Fibroblast of pulmonary artery (primary cell): ENCODE measurements around the gene PIK3R5.

ENCODE experiments used
- DNase-seq: peaks from one replicate; pipeline ENCODE4 v3.0.0-alpha.2; 2010; ENCODE audit warnings: low read depth
- H3K4me3 ChIP-seq: replicated peaks from 2 replicates; pipeline ENCODE4 v1.5.1; 2011; ENCODE audit warnings: low read depth, mild to moderate bottlenecking, control low read depth, low read length, moderate library complexity
- CTCF ChIP-seq: IDR thresholded peaks from 2 replicates; pipeline ENCODE4 v1.5.1; 2011; ENCODE audit warnings: mild to moderate bottlenecking, control low read depth, low read length, inconsistent platforms; ENCODE audit errors: missing control alignments

PIK3R5 gene

DNA sequence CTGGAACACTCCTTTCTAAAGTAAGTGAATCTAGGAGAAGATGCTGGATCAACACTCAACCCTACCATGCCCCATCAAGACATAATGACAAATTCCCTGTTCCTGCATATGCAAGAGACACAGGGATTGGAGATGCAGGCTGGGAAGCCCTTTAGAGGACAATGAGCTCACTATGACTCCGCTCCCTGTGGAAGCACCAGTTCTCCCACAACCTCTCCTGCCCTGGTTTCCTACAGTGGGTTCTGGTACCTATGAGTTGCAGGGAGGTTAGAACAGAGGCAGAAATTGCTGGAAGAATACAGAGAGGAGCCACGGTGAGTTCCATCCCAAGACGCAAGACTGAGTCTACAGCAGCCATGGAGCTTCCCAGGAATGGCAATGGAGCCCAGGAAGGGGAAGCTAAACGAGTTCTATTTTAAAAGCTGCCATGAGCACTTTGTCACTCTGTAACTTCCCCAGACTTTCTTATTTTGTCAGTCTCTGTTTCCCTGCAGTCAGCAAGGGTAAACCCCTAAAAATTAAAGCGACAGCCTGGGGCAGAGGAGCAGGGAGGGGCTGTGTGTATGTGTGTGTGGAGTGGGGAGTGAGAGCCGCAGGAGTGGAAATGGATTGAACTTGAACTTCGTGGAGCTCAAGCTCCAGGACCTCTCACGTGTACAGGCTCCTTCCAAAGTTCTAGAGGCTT, 55.8 kb downstream of the PIK3R5 start:
- no peak overlapping the region for H3K4me3 ChIP-seq
- DNase-seq, result no peak
- TF ChIP-seq CTCF, result no peak

DNA sequence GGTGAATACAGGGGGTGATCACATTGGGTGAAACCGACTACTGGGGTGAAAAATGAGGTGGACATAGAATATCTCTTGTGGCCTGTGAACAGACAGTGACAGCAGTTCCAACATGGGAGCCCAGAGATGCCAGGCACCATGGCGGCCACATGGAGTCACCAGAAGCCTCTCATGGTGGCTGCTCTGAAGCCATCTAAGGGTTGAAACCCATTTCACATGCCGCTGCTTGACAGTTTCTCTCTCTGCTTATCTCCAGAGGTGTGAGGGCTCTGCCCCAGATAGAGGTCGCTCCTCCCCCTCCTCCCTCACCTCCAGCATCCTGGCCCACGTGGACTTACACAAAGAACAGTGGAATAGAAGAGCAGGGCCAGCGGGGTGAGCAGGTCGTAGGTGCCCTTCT, 60.2 kb downstream of the PIK3R5 start:
- no peak for TF ChIP-seq CTCF
- DNase-seq, result no peak
- no peak overlapping the region for H3K4me3 ChIP-seq

- TF ChIP-seq CTCF, result no peak
- DNase-seq, result no peak
- H3K4me3 ChIP-seq, result no peak overlapping the region
These were observed 60.8 kb downstream of the PIK3R5 start for GRCh38 chr17:8904686-8905085.

GRCh38 chr17:8904201-8904600, 61.3 kb downstream of the PIK3R5 start:
- no peak for TF ChIP-seq CTCF
- DNase-seq, result no peak
- no peak overlapping the region for H3K4me3 ChIP-seq

DNA sequence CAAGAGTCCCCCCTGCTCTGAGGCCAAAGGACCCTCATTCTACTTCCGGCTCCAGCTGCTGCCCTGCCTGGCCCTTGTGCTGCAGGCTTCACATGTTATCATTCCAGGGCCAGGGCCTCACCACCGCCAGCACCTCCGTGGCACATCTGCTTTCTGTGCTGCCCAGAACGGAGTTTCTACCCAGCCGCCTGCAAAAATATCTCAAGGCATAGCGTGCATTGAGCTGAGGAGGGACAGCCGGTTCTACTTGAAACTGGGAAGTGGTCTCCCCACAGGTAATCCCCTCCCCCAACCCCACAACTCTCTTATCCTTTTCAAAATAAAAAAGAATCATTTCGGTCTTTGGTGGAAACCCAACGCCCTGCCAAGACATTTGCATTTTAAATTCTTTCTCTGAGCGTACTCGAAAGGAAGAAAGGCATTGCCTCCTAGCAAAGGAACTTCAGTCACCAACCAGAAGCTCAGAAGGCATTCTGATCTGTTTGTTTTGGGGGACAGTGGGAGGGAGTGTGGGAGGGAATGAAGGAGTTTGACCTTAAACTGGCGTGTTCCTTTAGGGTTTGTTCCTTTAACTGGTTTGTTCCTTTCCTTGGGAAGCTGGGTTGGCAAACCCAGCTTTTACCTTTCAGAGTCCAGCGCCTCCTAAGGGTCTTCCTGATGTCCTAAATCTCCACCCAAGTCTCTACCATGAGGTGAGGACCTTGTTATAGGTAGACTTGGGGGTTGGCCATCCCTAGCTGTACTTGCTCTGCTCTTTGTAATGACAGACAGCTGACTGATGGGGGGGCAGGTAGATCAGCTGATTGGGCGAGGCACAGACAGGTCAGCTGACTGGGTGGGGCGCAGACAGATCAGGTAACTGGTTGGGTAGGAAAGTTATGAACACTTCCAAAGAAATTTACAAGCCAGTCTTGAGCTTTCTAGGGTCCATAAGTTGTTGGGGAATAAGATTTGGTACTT, 64.6 kb downstream of the PIK3R5 start:
- DNase-seq, result no peak
- no peak overlapping the region for H3K4me3 ChIP-seq
- TF ChIP-seq CTCF, result no peak

- DNase-seq, result no peak
These were observed 65.3 kb downstream of the PIK3R5 start for GRCh38 chr17:8900207-8900606.

More at GRCh38 chr17:8900207-8900606, 65.3 kb downstream of the PIK3R5 start:
- H3K4me3 ChIP-seq, result no peak overlapping the region
- no peak for TF ChIP-seq CTCF
